Stimulated activated CD4-positive, alpha-beta T cell treated with anti-CD3 and anti-CD28 coated beads, Interleukin-4, amount 100 ng/mL, for 4 hours (primary cell): ENCODE results near the gene ST6GALNAC3.

Experiments
- DNase-seq, 2 experiments: peaks; one replicate each; pipeline ENCODE4 v3.0.0-alpha.2; 2020

The ST6GALNAC3 gene

GRCh38 chr1:76543495-76543894, 468.9 kb downstream of the ST6GALNAC3 start:
- no peak for DNase-seq

GRCh38 chr1:76546354-76546933, 471.9 kb downstream of the ST6GALNAC3 start:
- no peak for DNase-seq

GRCh38 chr1:76547916-76548315, 473.4 kb downstream of the ST6GALNAC3 start:
- no peak for DNase-seq

- DNase-seq = no peak
Measured at GRCh38 chr1:76548513-76549100, 474.1 kb downstream of the ST6GALNAC3 start.

- no peak for DNase-seq
Measured at GRCh38 chr1:76554283-76554682, 479.7 kb downstream of the ST6GALNAC3 start.

GRCh38 chr1:76562292-76562691, 487.7 kb downstream of the ST6GALNAC3 start:
- DNase-seq = no peak

- no peak for DNase-seq
Measured at GRCh38 chr1:76568573-76569238, 494.2 kb downstream of the ST6GALNAC3 start.

- no peak for DNase-seq
Measured at GRCh38 chr1:76571248-76571647, 496.7 kb downstream of the ST6GALNAC3 start.

GRCh38 chr1:76572229-76572628, 497.7 kb downstream of the ST6GALNAC3 start:
- no peak for DNase-seq

- DNase-seq = no peak
Measured at GRCh38 chr1:76576876-76577524, 502.5 kb downstream of the ST6GALNAC3 start.

- DNase-seq = no peak
Measured at GRCh38 chr1:76577525-76578185, 503.1 kb downstream of the ST6GALNAC3 start.

GRCh38 chr1:76580206-76580605, 505.7 kb downstream of the ST6GALNAC3 start:
- no peak for DNase-seq

GRCh38 chr1:76581712-76582111, 507.2 kb downstream of the ST6GALNAC3 start:
- no peak for DNase-seq

GRCh38 chr1:76583235-76583868, 508.8 kb downstream of the ST6GALNAC3 start:
- DNase-seq = no peak

GRCh38 chr1:76583875-76584477, 509.4 kb downstream of the ST6GALNAC3 start:
- no peak for DNase-seq

GRCh38 chr1:76585980-76586674, 511.6 kb downstream of the ST6GALNAC3 start:
- DNase-seq = no peak

GRCh38 chr1:76587212-76587611, 512.7 kb downstream of the ST6GALNAC3 start:
- DNase-seq = no peak

GRCh38 chr1:76591461-76591860, 516.9 kb downstream of the ST6GALNAC3 start:
- no peak for DNase-seq

- no peak for DNase-seq
Measured at GRCh38 chr1:76591963-76592362, 517.4 kb downstream of the ST6GALNAC3 start.

- no peak for DNase-seq
Measured at GRCh38 chr1:76593141-76593540, 518.6 kb downstream of the ST6GALNAC3 start.

GRCh38 chr1:76593618-76594017, 519.1 kb downstream of the ST6GALNAC3 start:
- DNase-seq = no peak

GRCh38 chr1:76595024-76595423, 520.5 kb downstream of the ST6GALNAC3 start:
- no peak for DNase-seq
